COLO668 (cell line): ENCODE measurements around the gene PERP.
A peak's percentile ranks its signal among the peaks of the same experiment; 100 is the strongest.
"Not testable (repeated sequence)": the region's sequence is repeated elsewhere in the genome, so short reads cannot be mapped to it uniquely, and the experiment has no call there.

Experiments used
- DNase-seq: peaks from one replicate; lab custom pipeline; 2025; ENCODE audit not compliant: unreplicated experiment; lab: John Stamatoyannopoulos, UW

Gene PERP

GRCh38 chr6:138105880-138106664, 1.1 kb downstream of the PERP start:
- DNase-seq: peak; percentile 10

- peak; percentile 24 for DNase-seq
Observed at GRCh38 chr6:138105446-138105845, 1.8 kb downstream of the PERP start.

GRCh38 chr6:138104618-138105213, 2.5 kb downstream of the PERP start:
- DNase-seq: no peak

GRCh38 chr6:138103871-138104270, 3.3 kb downstream of the PERP start:
- DNase-seq: no peak

DNA sequence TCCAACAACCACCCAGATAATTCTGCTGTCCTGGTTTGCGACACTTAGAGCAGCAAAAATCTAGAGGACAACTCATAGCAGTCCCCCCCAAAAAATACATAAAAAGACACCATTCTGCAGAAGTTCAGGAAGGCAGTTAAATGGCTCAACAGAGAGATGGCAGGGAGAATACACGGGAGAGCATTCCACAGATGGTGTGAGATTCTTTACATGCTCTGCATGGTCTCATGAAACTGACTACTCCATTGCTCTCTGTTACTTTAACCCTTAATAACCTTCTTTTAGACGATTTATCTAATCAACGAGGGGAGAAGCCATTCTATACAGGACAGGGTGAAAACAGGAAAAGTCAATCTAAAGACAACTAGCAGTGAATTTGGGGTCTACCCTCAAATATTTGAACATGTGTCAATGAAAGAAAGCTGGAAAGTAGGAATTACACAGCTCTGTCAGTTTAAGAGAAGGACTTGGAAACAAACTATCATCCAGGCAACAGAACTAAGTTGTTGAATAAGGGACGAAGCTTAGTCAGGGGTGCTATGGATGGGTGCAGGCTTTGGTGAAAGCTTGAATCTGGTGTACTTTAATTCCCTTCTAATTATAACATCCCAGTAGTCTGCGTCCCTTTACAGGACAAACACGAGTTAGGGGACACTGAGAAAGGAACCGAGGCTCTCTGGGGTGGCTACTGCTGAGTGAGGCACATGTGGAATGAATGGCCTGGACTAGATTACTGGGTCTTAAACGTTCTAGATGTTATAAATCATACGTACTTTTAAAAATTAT, 5.1 kb downstream of the PERP start:
- DNase-seq: no peak

GRCh38 chr6:138099832-138100231, 7.4 kb downstream of the PERP start:
- DNase-seq: no peak

GRCh38 chr6:138098306-138098705, 8.9 kb downstream of the PERP start:
- DNase-seq: no peak

- no peak for DNase-seq
Observed at GRCh38 chr6:138094260-138094659, 13.0 kb downstream of the PERP start.

DNA sequence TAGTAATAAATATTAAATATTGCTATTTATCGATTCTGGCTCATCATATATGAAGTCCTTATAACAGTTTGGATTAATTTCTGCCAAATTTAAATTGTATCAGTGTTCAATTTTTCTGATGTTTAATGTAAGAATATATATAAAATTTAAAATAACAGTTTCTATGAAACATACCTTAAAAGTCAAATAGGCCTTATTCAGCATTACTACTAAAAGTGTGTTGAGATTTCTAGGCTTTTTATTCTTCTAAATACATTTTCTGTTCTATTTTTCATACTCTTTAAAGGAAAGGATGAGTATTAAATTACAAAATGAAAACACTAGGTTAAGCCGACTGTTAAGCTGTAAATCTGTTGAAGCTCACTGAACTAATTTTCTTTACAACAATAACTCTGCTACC, 13.6 kb downstream of the PERP start:
- no peak for DNase-seq

DNA sequence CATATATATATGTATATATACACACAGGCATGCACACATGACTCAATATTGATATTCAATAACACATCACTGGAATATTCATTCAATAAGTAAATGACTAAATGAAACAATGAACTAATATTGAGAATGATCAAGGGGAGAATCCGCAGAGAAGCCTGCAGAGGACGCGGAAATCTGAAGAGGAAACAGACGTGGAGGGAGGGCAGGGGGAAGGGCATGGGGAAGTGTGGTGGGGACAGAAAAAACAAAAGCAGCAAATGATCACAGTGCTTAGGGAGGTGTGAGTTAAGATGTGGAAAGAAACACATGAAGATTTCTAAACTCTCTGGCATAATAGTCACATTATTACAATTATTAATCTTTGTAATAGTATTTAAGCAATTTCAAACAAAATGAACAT, 14.5 kb downstream of the PERP start:
- DNase-seq: no peak

- no peak for DNase-seq
Observed at GRCh38 chr6:138089325-138089724, 17.9 kb downstream of the PERP start.

- DNase-seq: no peak
Observed at GRCh38 chr6:138088326-138088762, 18.9 kb downstream of the PERP start.

GRCh38 chr6:138087593-138088325, 19.5 kb downstream of the PERP start:
- DNase-seq: peak; percentile 27

DNA sequence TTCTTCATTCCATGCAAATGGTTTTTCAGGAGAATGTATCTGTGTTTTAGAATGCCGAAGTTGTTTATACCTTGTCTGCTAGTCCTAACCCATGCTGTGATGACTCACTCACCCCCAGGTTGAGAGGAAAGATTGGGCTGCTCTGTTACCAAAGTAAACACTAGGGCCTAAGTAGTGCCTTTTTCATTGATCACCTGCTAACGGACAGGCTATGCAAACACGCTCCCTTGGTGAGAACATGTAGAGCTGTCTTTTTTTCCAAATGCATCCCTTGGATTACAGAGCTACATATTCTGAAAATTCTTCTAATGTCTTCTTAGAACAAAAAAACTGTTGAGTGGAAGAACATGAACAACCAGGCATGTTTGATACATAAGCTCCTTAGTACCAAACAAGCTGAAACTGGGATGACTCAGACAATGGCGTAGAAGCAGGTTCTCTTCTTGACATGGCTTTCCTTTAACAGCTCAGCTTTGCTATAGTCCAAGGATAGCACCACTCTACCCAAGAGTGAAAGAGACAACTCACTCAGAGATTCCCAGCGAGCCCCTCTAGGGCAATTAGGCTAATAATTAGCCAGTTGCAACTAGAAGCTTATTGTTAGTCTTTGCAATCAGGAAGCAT, 20.5 kb downstream of the PERP start:
- DNase-seq: peak; percentile 63

GRCh38 chr6:138085839-138086222, 21.4 kb downstream of the PERP start:
- no peak for DNase-seq

GRCh38 chr6:138084904-138085838, 22.0 kb downstream of the PERP start:
- no peak for DNase-seq

DNA sequence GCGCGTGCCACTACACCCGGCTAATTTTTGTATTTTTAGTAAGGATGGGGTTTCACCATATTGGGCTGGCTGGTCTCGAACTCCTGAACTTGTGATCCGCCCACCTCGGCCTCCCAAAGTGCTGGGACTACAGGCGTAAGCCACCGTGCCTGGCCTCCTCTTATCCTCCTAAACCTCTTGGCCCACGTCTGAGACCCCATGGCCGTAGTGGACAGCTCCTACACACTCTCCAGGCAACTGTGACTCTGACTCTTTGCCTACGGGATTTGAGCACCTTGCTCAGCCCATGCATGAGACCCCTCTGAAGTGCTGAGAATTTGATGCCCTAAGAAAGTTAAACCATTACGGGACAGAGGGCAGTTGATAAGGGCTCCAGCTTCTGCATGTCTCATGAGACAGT, 25.0 kb downstream of the PERP start:
- DNase-seq: no peak

- DNase-seq: not testable (repeated sequence)
Observed at GRCh38 chr6:138079556-138079955, 27.7 kb downstream of the PERP start.

GRCh38 chr6:138078491-138078890, 28.7 kb downstream of the PERP start:
- DNase-seq: no peak

DNA sequence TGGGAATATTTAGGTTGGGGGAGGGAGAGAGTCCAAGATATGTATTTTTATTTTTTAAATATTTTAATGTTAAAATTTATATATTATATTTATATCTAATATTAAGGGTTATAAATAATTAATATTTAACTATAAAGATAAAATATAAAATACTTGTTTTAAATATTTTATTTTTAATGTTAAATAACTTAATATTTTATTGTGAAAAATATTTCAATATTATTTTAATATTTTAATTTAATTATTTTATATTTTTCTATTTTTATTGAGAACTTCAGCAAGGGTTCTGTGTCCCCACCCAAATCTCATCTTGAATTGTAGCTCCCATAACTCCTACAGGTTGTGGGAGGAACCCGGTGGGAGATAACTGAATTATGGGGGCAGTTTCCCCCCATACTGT, 34.0 kb downstream of the PERP start:
- DNase-seq: no peak
